Tibial artery (tissue), 4 donors: ENCODE measurements around the gene SP8.
A peak's percentile ranks its signal among the peaks of the same experiment; 100 is the strongest.

Experiments used
- DNase-seq, 2 donors: peaks; one replicate each; pipeline ENCODE4 v3.0.0-alpha.2; 2019
- H3K27ac ChIP-seq, 2 donors: fragments of 200-600 bp; sonication (generic) in 1 of 2; 1 replicate in 1 of 2; 2 replicates in 1 of 2; pipeline ENCODE4 v1.5.1; 2018 to 2019; ENCODE audit warnings: mild to moderate bottlenecking in 1 of 2
- H3K27me3 ChIP-seq, 2 donors: fragments of 200-600 bp; sonication (generic) in 1 of 2; one replicate each; pipeline versions ENCODE4 v1.5.1 to v1.6.0; 2016 to 2019
- H3K36me3 ChIP-seq, 3 donors: fragments of 200-600 bp; sonication (generic) in 2 of 3; one replicate each; pipeline ENCODE4 v1.5.1; 2016 to 2019; ENCODE audit warnings: mild to moderate bottlenecking in 2 of 3
- H3K4me1 ChIP-seq, 4 donors: fragments of 200-600 bp; sonication (generic) in 2 of 4; 1 replicate in 3 of 4; 2 replicates in 1 of 4; pipeline ENCODE4 v1.5.1; 2016 to 2019
- H3K4me3 ChIP-seq, 2 donors: fragments of 200-600 bp; sonication (generic) in 1 of 2; 1 replicate in 1 of 2; 2 replicates in 1 of 2; pipeline ENCODE4 v1.5.1; 2018 to 2019; ENCODE audit warnings: mild to moderate bottlenecking in 2 of 2
- H3K9me3 ChIP-seq, 3 donors: fragments of 200-600 bp; sonication (generic) in 1 of 3; one replicate each; pipeline ENCODE4 v1.5.1; 2016 to 2019
- CTCF ChIP-seq, 2 experiments: fragments of 200-600 bp in 1 of 2; fragments of 450-650 bp in 1 of 2; IDR thresholded peaks; one replicate each; pipeline ENCODE4 v1.5.1; 2017 to 2019; ENCODE audit warnings: antibody characterized with exemption in 2 of 2, mild to moderate bottlenecking in 1 of 2, moderate library complexity in 1 of 2
- intact Hi-C: fragments of 100-400 bp; cut with DNase I; formaldehyde crosslinking; loops from one replicate; pipeline ENCODE4 v1.15.0; 2023; ENCODE audit warnings: low total_unique reads

Gene SP8

GRCh38 chr7:20816372-20816959 is 29.8 kb upstream of the SP8 start:
- Histone ChIP-seq H3K27ac (no peak overlapping the region), H3K36me3 (no peaks in the 10 kb centered on the region), H3K27me3 (no peaks in the 10 kb centered on the region), H3K9me3 (no peaks in the 10 kb centered on the region), H3K4me3 (no peak overlapping the region), H3K4me1 (no peaks in the 10 kb centered on the region)
- TF ChIP-seq CTCF (IDR thresholded peaks at IDR 0.05): no peak
- DNase-seq: no peak
- intact Hi-C loops: no loop called here

DNA sequence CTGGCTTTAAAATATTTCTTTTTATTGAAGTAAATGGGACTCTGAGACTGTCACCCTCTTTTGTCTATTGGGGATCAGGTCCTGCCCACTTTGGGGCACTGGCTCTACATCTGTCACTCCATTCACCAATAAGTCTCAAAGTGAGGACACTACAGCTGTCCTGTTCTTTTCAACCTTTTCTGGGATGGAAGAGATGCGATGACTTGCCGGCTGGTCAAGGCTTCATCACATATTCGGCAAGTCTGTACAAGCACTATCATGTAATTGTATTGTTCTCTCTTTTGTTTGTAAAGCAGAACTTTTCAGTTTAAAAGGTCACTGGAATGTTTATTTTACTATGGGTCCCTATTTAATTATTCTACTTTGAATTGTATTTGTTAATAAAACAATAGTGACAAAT is 17.7 kb upstream of the SP8 start:
- Histone ChIP-seq H3K4me1 (no peaks in the 10 kb centered on the region), H3K4me3 (no peak overlapping the region), H3K9me3 (peaks cover 0 to 4% (median 0%) of the 10 kb centered on the region in 3 donors), H3K27ac (no peak overlapping the region), H3K27me3 (peaks cover 0 to 10% of the 10 kb centered on the region in 2 donors), H3K36me3 (no peaks in the 10 kb centered on the region)
- TF ChIP-seq CTCF (IDR thresholded peaks at IDR 0.05): no peak
- DNase-seq: no peak
- intact Hi-C loops: no loop called here

DNA sequence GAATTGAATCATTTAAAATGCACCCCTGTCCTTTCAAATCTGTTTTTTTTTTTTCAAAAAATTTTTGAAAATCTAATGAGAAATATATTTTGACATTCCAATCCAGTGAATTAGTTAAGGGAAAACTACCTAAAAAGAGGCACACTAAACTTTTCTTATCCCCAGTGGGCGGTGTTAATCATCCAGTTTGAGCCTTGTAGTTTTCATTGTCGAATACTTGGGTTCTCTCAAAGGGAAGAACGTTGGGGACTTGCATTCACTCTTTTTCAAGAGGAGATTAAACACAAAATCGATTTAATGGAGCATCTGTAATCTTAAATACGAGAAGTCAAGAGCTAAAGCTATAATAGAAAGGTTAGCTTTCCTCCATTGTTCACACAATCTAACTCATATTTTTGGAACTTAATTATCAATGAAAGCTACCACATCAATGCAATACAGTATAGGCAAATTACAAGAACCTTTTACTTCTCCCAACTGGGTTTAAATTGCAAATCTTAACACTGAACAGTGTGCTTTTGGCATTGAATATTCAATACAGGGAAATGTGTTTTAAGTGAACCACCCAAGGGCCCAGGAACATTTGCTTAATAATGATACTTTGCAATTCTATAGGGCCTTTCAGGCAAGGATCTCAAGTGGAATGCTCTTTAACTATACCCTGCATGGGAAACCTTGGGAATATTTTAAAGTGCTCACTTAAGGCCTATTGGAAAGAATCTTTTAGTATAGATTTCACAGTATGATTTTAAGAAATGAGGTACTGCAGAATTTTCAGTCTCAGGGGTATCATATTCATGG is 13.1 kb upstream of the SP8 start:
- H3K27me3 ChIP-seq: peaks cover 3 to 54% of the 10 kb centered on the region in 2 donors
- intact Hi-C loops: no loop called here
- H3K27ac ChIP-seq: no peak overlapping the region
- no peaks in the 10 kb centered on the region for H3K36me3 ChIP-seq
- H3K4me3 ChIP-seq: no peak overlapping the region
- H3K9me3 ChIP-seq: no peaks in the 10 kb centered on the region
- no peak for DNase-seq
- TF ChIP-seq CTCF (IDR thresholded peaks at IDR 0.05): no peak
- H3K4me1 ChIP-seq: peaks cover 0 to 20% (median 15%) of the 10 kb centered on the region in 4 donors

GRCh38 chr7:20798694-20799121 is 12.0 kb upstream of the SP8 start:
- intact Hi-C loops: no loop called here
- DNase-seq: no peak
- Histone ChIP-seq H3K9me3 (no peaks in the 10 kb centered on the region), H3K36me3 (no peaks in the 10 kb centered on the region), H3K27ac (no peak overlapping the region), H3K27me3 (peaks cover 5 to 64% of the 10 kb centered on the region in 2 donors), H3K4me3 (peak overlapping the region; percentile 46 to 60), H3K4me1 (peaks cover 0 to 20% (median 15%) of the 10 kb centered on the region in 4 donors)
- TF ChIP-seq CTCF (IDR thresholded peaks at IDR 0.05): no peak

DNA sequence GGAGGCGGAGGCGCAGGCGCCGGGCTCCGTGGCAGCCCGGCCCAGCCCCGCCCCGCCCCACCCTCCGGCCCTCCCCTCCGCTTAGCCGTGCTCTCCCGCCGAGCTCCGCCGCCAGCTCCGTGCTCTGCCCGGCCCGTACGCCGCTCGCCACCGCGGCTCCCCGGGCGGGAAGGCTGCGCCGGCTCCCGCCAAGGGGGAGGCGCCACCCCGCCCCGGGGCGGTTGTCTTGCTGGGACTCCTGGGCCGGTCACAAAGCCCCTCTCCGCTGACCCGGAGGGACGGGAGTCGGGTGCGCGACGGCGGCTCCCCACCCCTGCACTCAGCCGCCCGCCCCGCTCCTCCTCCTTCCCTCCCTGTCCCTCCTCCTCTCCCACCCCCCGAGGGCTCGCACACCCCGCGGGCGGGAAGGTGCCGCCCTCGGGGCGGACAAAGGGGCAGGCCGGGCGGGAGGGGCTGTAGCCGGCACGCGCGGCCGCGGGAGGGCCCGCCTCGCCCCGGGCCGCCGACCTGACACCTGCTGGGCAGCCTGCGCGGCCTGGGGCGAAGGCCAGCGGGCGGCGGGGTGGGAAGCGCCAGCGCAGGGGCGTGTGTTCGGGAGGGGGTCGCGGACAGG is 11.5 kb upstream of the SP8 start:
- DNase-seq: no peak
- peaks cover 0 to 20% (median 15%) of the 10 kb centered on the region in 4 donors for H3K4me1 ChIP-seq
- H3K4me3 ChIP-seq: peak overlapping the region; percentile 46 to 60
- H3K36me3 ChIP-seq: no peaks in the 10 kb centered on the region
- peaks cover 5 to 69% of the 10 kb centered on the region in 2 donors for H3K27me3 ChIP-seq
- no peaks in the 10 kb centered on the region for H3K9me3 ChIP-seq
- TF ChIP-seq CTCF (IDR thresholded peaks at IDR 0.05): no peak
- intact Hi-C loops: no loop called here
- no peak overlapping the region for H3K27ac ChIP-seq
